Measurements from ENCODE around the gene PDE1C. TPM values are rescaled to one million over a fixed set of nuclear protein-coding genes. Genes with fewer than 3 reads are reported as not detected.

PDE1C gene
- total RNA-seq, 1 experiment from 2014 or later = 14.1 TPM

- intact Hi-C loops (cut with micrococcal nuclease) = loop anchor here (5.0 kb wide), 1 partner anchor 57 kb away; no protein-coding TSS in a partner anchor
- no peak overlapping the region for H3K4me3 ChIP-seq (ENCODE audit: low read length)
- CTCF ChIA-PET = no interaction called here
- POLR2A ChIA-PET (ENCODE audit: unreplicated experiment) = no interaction called here
- H3K27ac ChIP-seq (ENCODE audit: low read length) = no peak overlapping the region
- H3K4me2 ChIP-seq (ENCODE audit: low read length) = no peak overlapping the region
- H3K4me1 ChIP-seq (ENCODE audit: insufficient read depth, low read length) = peaks cover 17% of the 10 kb centered on the region
- no peak overlapping the region for H2AFZ ChIP-seq (ENCODE audit: low read length)
- peaks cover 4% of the 10 kb centered on the region; the same call in 1 of the 2 replicates for H3K9me3 ChIP-seq (ENCODE audit: low read length)
- no peak overlapping the region for H3K9ac ChIP-seq (ENCODE audit: low read length)
- H3F3A ChIP-seq (ENCODE audit: low read length, unreplicated experiment) = peaks cover 4% of the 10 kb centered on the region
- no peaks in the 10 kb centered on the region for H3K79me2 ChIP-seq (ENCODE audit: low read length)
- H3K36me3 ChIP-seq (ENCODE audit: low read depth, low read length) = 0 out of 2 replicates have a peak, but pooled peaks cover 2% of the 10 kb centered on the region
- H3K27me3 ChIP-seq (ENCODE audit: low read length) = no peaks in the 10 kb centered on the region
- DNase-seq (no peak), ATAC-seq (no peak)
- BruUV-seq (replicated peaks) = no TSS peak
- no peaks in the 10 kb centered on the region for H3K9me2 ChIP-seq (replicated peaks; ENCODE audit: low read length)
- TF ChIP-seq CTCF (conservative IDR thresholded peaks at IDR 0.05; ENCODE audit: low read depth, low read length) (no peak), EZH2 (IDR thresholded peaks at IDR 0.05; ENCODE audit: low read length, unreplicated experiment) (no peak), EZH2phosphoT487 (IDR thresholded peaks at IDR 0.05; ENCODE audit: borderline replicate concordance, low read length) (no peak)
- H4K20me1 ChIP-seq (ENCODE audit: low read length) = no peaks in the 10 kb centered on the region
These were observed 34.6 kb upstream of the PDE1C start for GRCh38 chr7:32104766-32105165.

- Histone ChIP-seq H3K4me3 (ENCODE audit: low read length) (no peak overlapping the region), H2AFZ (ENCODE audit: low read length) (no peak overlapping the region), H3F3A (ENCODE audit: low read length, unreplicated experiment) (no peaks in the 10 kb centered on the region), H3K9me3 (ENCODE audit: low read length) (peaks cover 4% of the 10 kb centered on the region; the same call in 1 of the 2 replicates), H3K27me3 (ENCODE audit: low read length) (no peaks in the 10 kb centered on the region), H3K9ac (ENCODE audit: low read length) (no peak overlapping the region), H3K4me2 (ENCODE audit: low read length) (no peak overlapping the region), H3K4me1 (ENCODE audit: insufficient read depth, low read length) (peaks cover 5% of the 10 kb centered on the region), H3K9me2 (replicated peaks; ENCODE audit: low read length) (no peaks in the 10 kb centered on the region), H3K27ac (ENCODE audit: low read length) (no peak overlapping the region), H4K20me1 (ENCODE audit: low read length) (no peaks in the 10 kb centered on the region), H3K79me2 (ENCODE audit: low read length) (no peaks in the 10 kb centered on the region), H3K36me3 (ENCODE audit: low read depth, low read length) (0 out of 2 replicates have a peak, but pooled peaks cover 2% of the 10 kb centered on the region)
- peak; percentile 45; the same call in 1 of the 2 replicates for ATAC-seq
- no peak for DNase-seq
- no peak for TF ChIP-seq EZH2 (IDR thresholded peaks at IDR 0.05; ENCODE audit: low read length, unreplicated experiment)
- no peak for TF ChIP-seq EZH2phosphoT487 (IDR thresholded peaks at IDR 0.05; ENCODE audit: borderline replicate concordance, low read length)
- TF ChIP-seq CTCF (conservative IDR thresholded peaks at IDR 0.05; ENCODE audit: low read depth, low read length) = no peak
- no TSS peak for BruUV-seq (replicated peaks)
- intact Hi-C loops (cut with micrococcal nuclease) = no loop called here
- ChIA-PET CTCF (no interaction called here), POLR2A (ENCODE audit: unreplicated experiment) (no interaction called here)
These were observed 33.2 kb upstream of the PDE1C start for GRCh38 chr7:32103361-32103760.

DNA sequence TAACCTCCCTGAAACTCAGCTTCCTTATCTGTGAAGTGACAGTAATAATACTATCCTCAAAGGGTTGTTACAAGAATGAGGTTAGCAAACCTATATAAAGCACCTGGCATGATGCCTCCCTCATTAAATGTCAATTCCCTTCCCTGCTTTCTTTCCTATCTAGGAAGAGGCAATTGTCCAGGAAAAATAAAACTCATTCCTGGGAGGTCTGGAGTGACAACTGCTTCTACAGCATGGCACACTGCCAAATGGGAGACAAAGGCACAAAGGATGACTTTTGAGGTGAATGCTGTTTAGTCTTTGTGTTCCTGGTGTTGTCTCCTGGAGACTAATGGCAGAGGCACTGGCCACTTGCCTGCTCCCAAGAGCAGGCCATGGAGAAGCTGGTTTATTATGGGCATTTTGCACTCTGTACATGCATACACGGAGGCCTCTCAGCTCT, 32.2 kb upstream of the PDE1C start:
- H3F3A ChIP-seq (ENCODE audit: low read length, unreplicated experiment) = no peaks in the 10 kb centered on the region
- ChIA-PET CTCF (no interaction called here), POLR2A (ENCODE audit: unreplicated experiment) (no interaction called here)
- H3K9me3 ChIP-seq (ENCODE audit: low read length) = peaks cover 3% of the 10 kb centered on the region; the same call in 1 of the 2 replicates
- no peak overlapping the region for H3K9ac ChIP-seq (ENCODE audit: low read length)
- H3K4me1 ChIP-seq (ENCODE audit: insufficient read depth, low read length) = no peaks in the 10 kb centered on the region; the same call in 1 of the 2 replicates
- no peak overlapping the region for H3K4me3 ChIP-seq (ENCODE audit: low read length)
- DNase-seq = peak; percentile 20
- no peaks in the 10 kb centered on the region for H3K27me3 ChIP-seq (ENCODE audit: low read length)
- no peak overlapping the region for H2AFZ ChIP-seq (ENCODE audit: low read length)
- BruUV-seq (replicated peaks) = no TSS peak
- intact Hi-C loops (cut with micrococcal nuclease) = no loop called here
- peak; percentile 20; the same call in 1 of the 2 replicates for ATAC-seq
- H4K20me1 ChIP-seq (ENCODE audit: low read length) = no peaks in the 10 kb centered on the region
- H3K4me2 ChIP-seq (ENCODE audit: low read length) = no peak overlapping the region
- H3K27ac ChIP-seq (ENCODE audit: low read length) = no peak overlapping the region
- no peak for TF ChIP-seq CTCF (conservative IDR thresholded peaks at IDR 0.05; ENCODE audit: low read depth, low read length)
- no peak for TF ChIP-seq EZH2phosphoT487 (IDR thresholded peaks at IDR 0.05; ENCODE audit: borderline replicate concordance, low read length)
- no peak for TF ChIP-seq EZH2 (IDR thresholded peaks at IDR 0.05; ENCODE audit: low read length, unreplicated experiment)
- no peaks in the 10 kb centered on the region for H3K9me2 ChIP-seq (replicated peaks; ENCODE audit: low read length)
- H3K36me3 ChIP-seq (ENCODE audit: low read depth, low read length) = 0 out of 2 replicates have a peak, but pooled peaks cover 2% of the 10 kb centered on the region
- no peaks in the 10 kb centered on the region for H3K79me2 ChIP-seq (ENCODE audit: low read length)
